Measurements from ENCODE around the gene C10orf62. TPM values are rescaled to one million over a fixed set of nuclear protein-coding genes. Genes with fewer than 3 reads are reported as not detected.
"Not testable (repeated sequence)": the region's sequence is repeated elsewhere in the genome, so short reads cannot be mapped to it uniquely, and the experiment has no call there.

The C10orf62 gene
- total and polyA plus RNA-seq, 2 of the 8 experiments (the other 6 are each of a cell fraction or from before 2014, with no cell fraction given): 0.05 TPM; not detected in 1

GRCh38 chr10:97553575-97554031 lies 35.9 kb upstream of the C10orf62 start (continued):
- TF ChIP-seq CTCF (IDR thresholded peaks at IDR 0.05; ENCODE audit: control extremely low read depth in 1 of 3, insufficient read depth in 1 of 3, low read depth in 1 of 3, low read length in 3 of 3): peak; percentile 89 to 95 (median 95)
- peak; percentile 64 for TF ChIP-seq NANOG (IDR thresholded peaks at IDR 0.05; ENCODE audit: insufficient read depth, low read depth, low read length, poor library complexity, severe bottlenecking)
- peak; percentile 32; the same call in 1 of the 2 replicates for TF ChIP-seq SP4 (IDR thresholded peaks at IDR 0.05; ENCODE audit: low read length)
- TF ChIP-seq MAX (IDR thresholded peaks at IDR 0.05): 0 out of 2 replicates have a peak, but pooled peaks have one; percentile 1
- no peak for TF ChIP-seq POU5F1 (IDR thresholded peaks at IDR 0.05; ENCODE audit: low read depth, low read length)
- no peak for TF ChIP-seq NRF1 (IDR thresholded peaks at IDR 0.05; ENCODE audit: low read depth, low read length)
- no peak for TF ChIP-seq EP300 (IDR thresholded peaks at IDR 0.05; ENCODE audit: borderline replicate concordance in 1 of 2, low read depth in 2 of 2, low read length in 2 of 2)

GRCh38 chr10:97554336-97554735 lies 35.2 kb upstream of the C10orf62 start:
- not testable (repeated sequence) for H3K9ac ChIP-seq (replicated peaks in 1 of 4; ENCODE audit: extremely low read depth in 1 of 4, low read depth in 3 of 4, low read length in 3 of 4); H3K23ac ChIP-seq (ENCODE audit: insufficient read length); H3K9me3 ChIP-seq (ENCODE audit: insufficient read depth in 2 of 2, low read depth in 1 of 2, low read length in 1 of 2); H3K36me3 ChIP-seq (ENCODE audit: control insufficient read depth in 2 of 4, insufficient read depth in 4 of 4, low read length in 3 of 4); H2BK5ac ChIP-seq (ENCODE audit: low read depth, low read length); H3K18ac ChIP-seq (ENCODE audit: extremely low read depth, low read length); H3K79me2 ChIP-seq (ENCODE audit: control insufficient read depth in 1 of 2, insufficient read depth in 2 of 2, low read length in 2 of 2); H4K8ac ChIP-seq (ENCODE audit: extremely low read depth, insufficient read depth, low read length); H2BK15ac ChIP-seq (ENCODE audit: low read length); DNase-seq (ENCODE audit: low read depth in 1 of 2, low spot score in 2 of 2); FAIRE-seq; H3K79me1 ChIP-seq (ENCODE audit: low read depth, low read length); H3K56ac ChIP-seq (replicated peaks; ENCODE audit: insufficient read length, low read depth, low read length); H3K23me2 ChIP-seq (ENCODE audit: low read depth, low read length); H2BK20ac ChIP-seq (ENCODE audit: low read length); H3K4me3 ChIP-seq (ENCODE audit: extremely low read depth in 1 of 4, insufficient read depth in 2 of 4, low read depth in 3 of 4, low read length in 4 of 4); H2AFZ ChIP-seq (ENCODE audit: low read length); H4K91ac ChIP-seq (replicated peaks; ENCODE audit: insufficient read length, low read length); H4K20me1 ChIP-seq (replicated peaks in 1 of 2; ENCODE audit: control insufficient read depth in 1 of 2, insufficient read depth in 2 of 2, low read length in 2 of 2); H3K4ac ChIP-seq (replicated peaks; ENCODE audit: insufficient read length, low read depth, low read length); H2BK120ac ChIP-seq (replicated peaks; ENCODE audit: low read depth, low read length); H3K27me3 ChIP-seq (replicated peaks in 1 of 4; ENCODE audit: control insufficient read depth in 3 of 4, extremely low read depth in 1 of 4, insufficient read depth in 3 of 4, low read length in 3 of 4); H3K14ac ChIP-seq (ENCODE audit: insufficient read length); H3K27ac ChIP-seq (ENCODE audit: low read depth, low read length); H4K5ac ChIP-seq (ENCODE audit: insufficient read length, low read depth, low read length)
- peaks cover 15 to 24% (median 20%) of the 10 kb centered on the region in 4 experiments for H3K4me1 ChIP-seq (replicated peaks in 1 of 4; ENCODE audit: control insufficient read depth in 3 of 4, insufficient read depth in 4 of 4, low read length in 3 of 4)
- 89% methylated on average over 5 of the region's 5 CpGs; no CpG with 5 or more reads in 1 of the 2 experiments for WGBS, 2 experiments (ENCODE audit: extremely low coverage in 1 of 2, insufficient coverage in 1 of 2, insufficient read length in 1 of 2, insufficient replicate concordance in 2 of 2, low coverage in 1 of 2, low lambda C conversion rate in 2 of 2, missing lambda C conversion rate in 1 of 2)
- H2BK12ac ChIP-seq (ENCODE audit: low read depth, low read length): 0 out of 2 replicates have a peak overlapping the region, but pooled peaks have one; percentile 13
- H2AK5ac ChIP-seq (ENCODE audit: low read depth, low read length): 0 out of 2 replicates have a peak overlapping the region, but pooled peaks have one; percentile 32
- 0 out of 4 replicates have a peak overlapping the region, but pooled peaks of 1 of the 2 experiments have one; percentile 20 for H3K4me2 ChIP-seq (ENCODE audit: insufficient read depth in 1 of 2, low read depth in 2 of 2, low read length in 2 of 2)
- ChIA-PET POLR2A (ENCODE audit: partially characterized antibody) (interaction anchor here (1.0 to 2.9 kb wide), 4 partner anchors 14 to 100 kb away, joined by 3 to 12 read pairs (median 4); partner anchors contain the start of gene UBTD1), CTCF (ENCODE audit: partially characterized antibody) (interaction anchor here (0.6 to 15.4 kb wide), 22 partner anchors 9 to 182 kb away, joined by 3 to 388 read pairs (median 5); partner anchors contain the start of genes ANKRD2, UBTD1 and ZFYVE27)
